Skeletal muscle satellite cell (primary cell): ENCODE data around the gene ARL17A. TPM values are rescaled to one million over a fixed set of nuclear protein-coding genes. Genes with fewer than 3 reads are reported as not detected.
"Not testable (repeated sequence)": the region's sequence is repeated elsewhere in the genome, so short reads cannot be mapped to it uniquely, and the experiment has no call there.

Experiments used
- H3K27me3 ChIP-seq: 2 replicates; pipeline ENCODE4 v1.7.0; 2013; ENCODE audit warnings: low read length; ENCODE audit not compliant: control insufficient read depth, insufficient read depth
- H3K36me3 ChIP-seq: 2 replicates; pipeline ENCODE4 v1.7.0; 2013; ENCODE audit warnings: mild to moderate bottlenecking, control low read depth, low read length; ENCODE audit not compliant: insufficient read depth
- H3K4me1 ChIP-seq: 2 replicates; pipeline ENCODE4 v1.7.0; 2013; ENCODE audit warnings: low read length; ENCODE audit not compliant: control insufficient read depth, insufficient read depth
- H3K4me2 ChIP-seq: 2 replicates; pipeline ENCODE4 v1.7.0; 2013; ENCODE audit warnings: mild to moderate bottlenecking, low read length
- H3K4me3 ChIP-seq: 2 replicates; pipeline ENCODE4 v1.7.0; 2013; ENCODE audit warnings: low read length
- H3K9ac ChIP-seq: 2 replicates; pipeline ENCODE4 v1.7.0; 2013; ENCODE audit warnings: mild to moderate bottlenecking, low read depth, low read length, moderate library complexity
- H3K9me3 ChIP-seq: replicated peaks from 2 replicates; pipeline ENCODE4 v1.7.0; 2013; ENCODE audit warnings: mild to moderate bottlenecking, control low read depth, low read length
- small RNA-seq: library from RNA; depleted of rRNA; stranded (forward); fragments of <200 nt; gene quantifications from one replicate; pipeline ENCODE3, GENCODE V24; 2012

Gene ARL17A

DNA sequence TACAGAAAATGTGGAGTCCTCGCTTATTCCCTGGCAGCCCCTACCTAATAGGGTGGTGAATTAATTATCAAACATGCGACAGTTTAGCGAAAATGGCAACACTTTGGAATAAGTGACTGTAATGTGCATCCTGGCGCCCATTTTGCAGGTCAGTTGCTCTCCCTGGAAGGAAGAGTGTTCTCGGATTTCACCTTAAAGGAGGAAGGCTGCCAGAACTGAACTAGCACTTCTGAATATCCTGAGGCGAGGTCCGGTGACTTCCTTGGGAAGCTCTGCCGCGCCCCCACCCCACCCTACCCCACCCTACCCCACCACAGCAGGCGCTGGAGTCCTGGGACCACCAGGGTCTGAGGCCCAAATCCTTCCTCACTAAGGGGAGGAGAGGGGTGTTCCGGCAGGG, 67.3 kb downstream of the ARL17A start, which contains the start of gene LRRC37A2:
LRRC37A2 (plus strand) TSS at position 301 of the 400 bp plus-strand sequence. CDS start 245 bp downstream, outside the sequence.
- H3K4me1 ChIP-seq, H3K4me2 ChIP-seq, H3K36me3 ChIP-seq, H3K9me3 ChIP-seq, H3K9ac ChIP-seq, H3K4me3 ChIP-seq, H3K27me3 ChIP-seq: not testable (repeated sequence)

- H3K9ac ChIP-seq, H3K9me3 ChIP-seq, H3K36me3 ChIP-seq, H3K4me2 ChIP-seq, H3K27me3 ChIP-seq, H3K4me3 ChIP-seq, H3K4me1 ChIP-seq: not testable (repeated sequence)
These were observed 73.6 kb downstream of the ARL17A start for GRCh38 chr17:46505896-46506295.

DNA sequence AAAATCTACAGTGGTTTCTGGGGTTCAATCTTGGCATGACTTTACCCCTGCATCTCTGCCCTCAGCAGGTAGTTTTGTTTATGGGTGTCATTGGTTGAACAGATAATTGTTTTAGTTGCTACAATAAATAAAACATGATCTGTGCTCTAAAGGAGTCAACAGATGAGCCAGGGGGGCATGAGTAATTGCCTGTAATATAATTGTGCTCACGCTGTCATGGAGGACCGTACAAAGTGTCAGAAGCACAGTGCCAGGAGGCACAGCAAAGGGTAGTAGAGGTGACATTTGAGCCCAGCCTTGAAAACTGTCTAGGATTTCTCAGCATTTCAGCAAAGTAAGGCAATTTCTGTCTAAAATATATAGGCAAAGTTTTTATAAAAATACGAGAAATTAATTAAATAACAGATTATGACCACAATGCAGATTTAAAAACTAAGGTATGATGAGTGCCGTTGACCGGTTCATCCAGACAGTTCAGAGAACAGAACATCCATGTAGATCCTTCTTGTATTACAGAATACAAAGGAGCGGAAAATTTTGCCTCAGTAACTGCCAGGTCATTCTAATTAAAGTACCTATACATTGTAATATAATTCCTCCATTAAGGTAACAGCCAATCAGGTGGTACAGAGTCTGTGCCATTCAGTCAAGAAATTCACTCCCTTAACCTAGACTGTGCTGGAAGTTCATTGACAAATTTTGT, 79.9 kb downstream of the ARL17A start:
- not testable (repeated sequence) for H3K9ac ChIP-seq, H3K36me3 ChIP-seq, H3K4me2 ChIP-seq, H3K27me3 ChIP-seq, H3K4me1 ChIP-seq, H3K9me3 ChIP-seq, H3K4me3 ChIP-seq

DNA sequence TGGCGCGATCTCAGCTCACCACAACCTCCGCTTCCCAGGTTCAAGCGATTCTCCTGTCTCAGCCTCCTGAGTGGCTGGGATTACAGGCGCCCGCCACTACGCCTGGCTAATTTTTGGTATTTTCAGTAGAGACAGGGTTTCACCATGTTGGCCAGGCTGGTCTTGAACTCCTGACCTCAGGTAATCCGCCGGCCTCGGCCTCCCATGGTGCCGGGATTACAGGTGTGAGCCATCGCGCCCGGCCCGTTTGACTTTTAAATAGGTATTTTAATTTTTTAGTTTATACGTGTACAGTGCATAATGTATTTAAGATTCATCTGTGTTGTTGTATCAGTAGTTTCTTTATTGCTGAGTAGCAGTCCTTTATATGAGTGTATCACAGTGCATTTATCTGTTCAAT, 87.5 kb downstream of the ARL17A start:
- not testable (repeated sequence) for H3K9me3 ChIP-seq, H3K4me2 ChIP-seq, H3K4me3 ChIP-seq, H3K36me3 ChIP-seq, H3K4me1 ChIP-seq, H3K9ac ChIP-seq, H3K27me3 ChIP-seq

DNA sequence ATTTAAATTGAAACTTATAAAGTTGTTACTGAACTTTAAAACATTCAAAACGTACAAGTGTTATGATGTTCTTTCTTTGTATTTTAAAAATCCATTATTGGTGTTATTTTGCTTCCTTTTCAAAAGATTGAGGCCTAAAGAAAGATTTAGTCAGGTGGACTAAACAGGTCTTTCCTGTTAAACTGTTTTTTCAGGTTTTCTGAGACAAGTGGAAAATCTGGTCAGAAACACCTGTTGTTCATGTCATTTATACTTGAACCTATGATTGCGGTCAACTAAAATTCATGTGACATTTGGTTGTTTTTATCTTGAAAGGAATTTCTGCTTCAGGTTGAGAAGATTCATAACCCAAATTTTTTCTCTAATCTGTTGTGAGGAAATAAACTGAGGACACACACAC, 98.2 kb downstream of the ARL17A start:
- not testable (repeated sequence) for H3K27me3 ChIP-seq, H3K4me1 ChIP-seq, H3K9me3 ChIP-seq, H3K4me2 ChIP-seq, H3K4me3 ChIP-seq, H3K9ac ChIP-seq, H3K36me3 ChIP-seq

DNA sequence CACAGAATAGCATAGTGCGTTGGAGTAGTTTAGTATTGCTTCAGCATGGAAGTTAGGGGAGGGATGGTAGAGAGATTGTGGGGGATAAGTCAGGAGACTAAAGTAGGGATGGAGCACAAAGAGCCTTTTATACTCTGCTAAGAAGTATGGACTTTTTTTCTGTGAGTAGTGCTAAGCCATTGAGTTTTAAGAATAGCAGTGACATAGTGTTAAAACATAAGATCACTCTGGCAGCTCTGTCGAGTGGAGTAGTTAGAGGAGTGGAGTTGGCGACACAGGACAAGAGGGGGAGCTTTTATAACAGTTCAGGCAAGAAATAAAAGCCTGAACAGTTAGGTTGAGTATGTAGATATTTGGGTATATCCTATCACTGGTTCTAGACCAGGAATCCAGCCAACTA, 100.7 kb downstream of the ARL17A start:
- H3K4me2 ChIP-seq, H3K9ac ChIP-seq, H3K9me3 ChIP-seq, H3K4me1 ChIP-seq, H3K27me3 ChIP-seq, H3K4me3 ChIP-seq, H3K36me3 ChIP-seq: not testable (repeated sequence)

GRCh38 chr17:46475583-46475982, 103.9 kb downstream of the ARL17A start:
- not testable (repeated sequence) for H3K9ac ChIP-seq, H3K4me2 ChIP-seq, H3K4me3 ChIP-seq, H3K36me3 ChIP-seq, H3K27me3 ChIP-seq, H3K9me3 ChIP-seq, H3K4me1 ChIP-seq

DNA sequence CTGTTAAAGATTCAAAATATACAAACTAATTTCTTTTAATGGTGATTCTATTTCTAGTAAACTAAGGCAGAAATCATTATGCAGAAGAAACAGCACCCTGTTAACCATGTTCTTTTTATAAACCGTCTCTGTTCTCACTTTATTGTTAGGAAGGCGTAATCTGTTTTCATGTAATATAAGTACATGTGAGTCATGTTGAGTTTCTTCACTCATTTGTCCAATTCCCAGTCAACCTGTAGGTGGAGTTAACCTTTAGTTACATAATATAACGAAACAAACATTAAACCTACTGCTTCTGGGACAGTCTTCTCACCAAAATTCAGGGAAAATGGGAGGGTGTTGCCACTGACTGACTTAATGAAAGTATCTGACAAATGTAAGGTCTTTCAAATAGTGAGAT, 105.0 kb downstream of the ARL17A start:
- H3K4me1 ChIP-seq, H3K9ac ChIP-seq, H3K27me3 ChIP-seq, H3K9me3 ChIP-seq, H3K36me3 ChIP-seq, H3K4me3 ChIP-seq, H3K4me2 ChIP-seq: not testable (repeated sequence)

DNA sequence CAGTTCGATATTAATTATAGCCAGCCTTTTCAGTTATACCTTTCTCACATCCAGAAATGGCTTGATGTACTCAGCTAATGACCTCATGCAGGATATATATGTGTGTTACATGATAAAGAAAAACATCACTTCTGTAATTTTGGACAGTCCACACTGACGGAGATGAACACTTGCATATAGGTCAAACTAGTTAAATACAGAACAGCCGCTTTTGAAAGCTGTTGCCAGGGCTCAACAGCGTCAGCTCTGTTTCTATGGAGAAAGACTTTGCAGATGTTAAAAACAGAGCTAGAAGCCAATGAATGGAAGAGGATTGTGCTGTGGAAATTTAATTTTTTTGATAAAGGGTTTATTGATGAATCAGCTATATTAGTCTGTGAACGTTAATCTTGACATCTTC, 111.9 kb downstream of the ARL17A start:
- not testable (repeated sequence) for H3K36me3 ChIP-seq, H3K9me3 ChIP-seq, H3K4me1 ChIP-seq, H3K4me3 ChIP-seq, H3K27me3 ChIP-seq, H3K4me2 ChIP-seq, H3K9ac ChIP-seq

Small RNA genes within 50 kb of the gene (small RNA-seq; reads per million reads assigned to genes)
- not detected for gene RN7SL199P
